BLaER1 (cell line): Measurements from ENCODE around the gene GOLPH3.
"Not testable (repeated sequence)": the region's sequence is repeated elsewhere in the genome, so short reads cannot be mapped to it uniquely, and the experiment has no call there.

Source experiments
- H3K27ac ChIP-seq: shearing (Covaris generic); formaldehyde crosslinking; 2 replicates; pipeline ENCODE4 v1.8.1; 2022
- H3K27me3 ChIP-seq: shearing (Covaris generic); formaldehyde crosslinking; 2 replicates; pipeline ENCODE4 v1.8.1; 2022
- H3K36me3 ChIP-seq: shearing (Covaris generic); formaldehyde crosslinking; 2 replicates; pipeline ENCODE4 v1.8.1; 2022
- H3K4me1 ChIP-seq: shearing (Covaris generic); formaldehyde crosslinking; 2 replicates; pipeline ENCODE4 v1.8.1; 2022
- H3K4me2 ChIP-seq: shearing (Covaris generic); formaldehyde crosslinking; 2 replicates; pipeline ENCODE4 v1.8.1; 2022
- H3K4me3 ChIP-seq: shearing (Covaris generic); formaldehyde crosslinking; 2 replicates; pipeline ENCODE4 v1.8.1; 2022
- H3K9ac ChIP-seq: shearing (Covaris generic); formaldehyde crosslinking; 2 replicates; pipeline ENCODE4 v1.8.1; 2022
- H3K9me3 ChIP-seq: shearing (Covaris generic); formaldehyde crosslinking; 2 replicates; pipeline ENCODE4 v1.8.1; 2022
- H4K20me1 ChIP-seq: shearing (Covaris generic); formaldehyde crosslinking; 2 replicates; pipeline ENCODE4 v1.8.1; 2022
- Cebpa-rat ChIP-seq: shearing (Covaris generic); IDR thresholded peaks from 2 replicates; pipeline ENCODE4 v1.8.1; 2022

GOLPH3 gene

DNA sequence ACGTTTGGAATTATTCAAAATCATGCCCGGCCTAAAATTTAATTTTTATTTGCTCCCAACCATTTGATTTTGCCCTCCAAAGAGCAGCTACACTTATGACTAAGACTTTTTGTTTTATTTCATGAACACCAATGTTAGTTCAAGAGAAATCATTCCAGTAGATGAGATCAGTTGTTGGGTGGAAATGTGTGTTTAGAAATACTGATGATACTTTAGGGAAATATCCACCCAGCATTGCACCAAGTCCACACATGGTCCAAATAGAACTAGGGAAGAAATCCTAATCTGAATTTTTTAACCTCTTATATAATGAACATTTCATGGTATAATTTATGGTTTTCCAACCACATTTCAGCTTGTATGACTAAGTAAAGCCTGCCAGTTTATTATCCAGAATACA, 28.3 kb upstream of the GOLPH3 start:
- Histone ChIP-seq H3K9ac (no peak overlapping the region), H3K9me3 (peaks cover 4% of the 10 kb centered on the region; the same call in 1 of the 2 replicates), H3K4me2 (no peak overlapping the region), H4K20me1 (no peaks in the 10 kb centered on the region), H3K27ac (no peak overlapping the region), H3K27me3 (no peaks in the 10 kb centered on the region), H3K36me3 (no peaks in the 10 kb centered on the region), H3K4me3 (no peak overlapping the region), H3K4me1 (no peaks in the 10 kb centered on the region)
- no peak for TF ChIP-seq Cebpa-rat

DNA sequence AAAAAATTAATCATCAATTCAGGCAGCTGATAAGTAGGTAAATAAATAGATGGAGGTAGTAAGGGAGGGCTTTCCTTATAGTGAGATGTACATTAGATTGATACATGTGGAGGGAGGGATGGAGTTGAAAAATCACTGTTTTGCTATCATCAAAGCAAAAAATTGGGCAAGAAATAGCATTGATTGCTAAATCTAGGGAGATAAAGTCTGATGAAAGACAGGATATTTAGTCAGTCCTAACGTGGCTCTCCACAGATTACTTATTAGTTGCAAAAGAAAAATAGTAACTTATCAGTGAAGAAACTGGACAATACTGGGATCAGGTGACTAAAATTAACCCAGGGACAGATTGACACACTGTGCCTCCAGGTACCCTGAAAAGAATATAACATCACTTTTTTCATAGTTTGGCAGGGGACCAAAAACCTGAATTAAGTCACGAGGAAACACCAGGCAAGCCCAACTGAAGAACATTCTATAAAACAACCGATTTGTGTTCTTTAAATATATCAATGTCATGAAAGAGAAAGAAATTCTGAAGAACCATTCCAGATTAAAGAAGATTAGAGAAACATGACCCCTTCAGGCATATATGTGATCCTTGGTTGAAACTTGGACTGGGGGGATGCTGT, 27.1 kb upstream of the GOLPH3 start:
- no peak overlapping the region for H3K4me2 ChIP-seq
- no peaks in the 10 kb centered on the region for H3K9me3 ChIP-seq
- no peaks in the 10 kb centered on the region for H3K4me1 ChIP-seq
- H3K27ac ChIP-seq: no peak overlapping the region
- no peaks in the 10 kb centered on the region for H4K20me1 ChIP-seq
- no peak for TF ChIP-seq Cebpa-rat
- H3K9ac ChIP-seq: no peak overlapping the region
- no peak overlapping the region for H3K4me3 ChIP-seq
- H3K27me3 ChIP-seq: no peaks in the 10 kb centered on the region
- no peaks in the 10 kb centered on the region for H3K36me3 ChIP-seq

DNA sequence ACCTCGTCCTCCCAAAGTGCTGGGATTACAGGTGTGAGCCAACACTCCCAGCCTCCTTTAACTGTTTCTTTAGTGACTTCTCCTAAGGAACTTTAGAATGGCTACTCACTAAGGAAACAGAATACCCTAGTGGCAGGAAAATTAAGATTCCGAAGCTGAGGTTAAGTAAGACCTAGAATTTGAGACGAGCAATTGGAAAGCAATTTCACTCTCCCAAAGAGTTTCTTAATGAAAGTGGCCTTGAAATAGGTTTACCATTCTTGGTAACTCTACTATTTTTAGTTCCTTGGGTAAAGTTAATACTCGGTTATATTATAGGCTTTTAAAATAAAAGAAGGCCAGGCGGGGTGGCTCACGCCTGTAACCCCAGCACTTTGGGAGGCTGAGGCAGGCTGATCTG, 22.9 kb upstream of the GOLPH3 start:
- H3K27ac ChIP-seq: no peak overlapping the region
- H3K9me3 ChIP-seq: no peaks in the 10 kb centered on the region
- H3K9ac ChIP-seq: no peak overlapping the region
- no peak overlapping the region for H3K4me2 ChIP-seq
- H3K4me1 ChIP-seq: peaks cover 5% of the 10 kb centered on the region; the same call in 1 of the 2 replicates
- no peaks in the 10 kb centered on the region for H4K20me1 ChIP-seq
- no peaks in the 10 kb centered on the region for H3K27me3 ChIP-seq
- H3K36me3 ChIP-seq: no peaks in the 10 kb centered on the region
- H3K4me3 ChIP-seq: no peak overlapping the region
- no peak for TF ChIP-seq Cebpa-rat

DNA sequence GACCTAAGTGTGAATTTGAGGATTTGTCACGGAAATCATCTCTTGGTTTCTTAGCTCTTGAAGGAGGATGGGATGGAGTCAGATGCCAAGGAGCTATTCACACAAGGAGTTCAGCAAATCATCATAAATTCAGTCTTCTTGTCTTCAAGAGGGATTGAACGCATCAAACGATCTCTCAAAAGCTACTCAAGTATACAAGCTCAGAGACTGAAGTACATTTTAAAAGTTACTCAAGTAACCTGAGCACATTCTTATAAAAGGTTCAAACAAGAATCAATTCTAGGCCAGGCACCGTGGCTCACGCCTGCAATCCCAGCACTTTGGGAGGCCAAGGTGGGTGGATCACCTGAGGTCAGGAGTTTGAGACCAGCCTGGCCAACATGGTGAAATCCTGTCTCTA, 21.1 kb upstream of the GOLPH3 start:
- Histone ChIP-seq H3K4me1 (peaks cover 5% of the 10 kb centered on the region; the same call in 1 of the 2 replicates), H3K4me2 (no peak overlapping the region), H3K4me3 (no peak overlapping the region), H4K20me1 (no peaks in the 10 kb centered on the region), H3K36me3 (no peaks in the 10 kb centered on the region), H3K27ac (no peak overlapping the region), H3K27me3 (no peaks in the 10 kb centered on the region), H3K9ac (no peak overlapping the region), H3K9me3 (no peaks in the 10 kb centered on the region)
- TF ChIP-seq Cebpa-rat: no peak

DNA sequence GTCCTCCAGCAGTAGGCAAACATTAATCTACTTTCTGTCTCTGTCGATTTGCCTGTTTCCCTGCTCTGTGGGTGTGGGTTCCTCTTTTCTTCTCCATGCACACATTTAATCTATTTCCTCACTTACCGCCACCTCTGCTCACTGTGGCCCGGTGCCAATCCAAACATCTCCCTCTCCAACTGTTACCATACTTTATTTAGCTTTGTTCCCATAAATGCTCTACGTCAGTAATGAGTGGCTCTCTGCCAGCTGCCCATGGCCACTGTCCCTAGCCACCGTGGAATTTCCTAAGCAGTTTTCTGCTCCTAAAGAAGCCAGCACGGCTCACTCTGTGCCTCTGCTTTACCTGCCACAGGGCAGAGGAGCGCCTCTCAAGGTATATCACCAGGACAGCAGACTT, 19.5 kb upstream of the GOLPH3 start:
- no peak for TF ChIP-seq Cebpa-rat
- Histone ChIP-seq H3K27me3 (no peaks in the 10 kb centered on the region), H4K20me1 (no peaks in the 10 kb centered on the region), H3K27ac (no peak overlapping the region), H3K4me2 (peak overlapping the region; percentile 24; the same call in 1 of the 2 replicates), H3K9me3 (peaks cover 7% of the 10 kb centered on the region; the same call in 1 of the 2 replicates), H3K4me1 (peaks cover 5% of the 10 kb centered on the region; the same call in 1 of the 2 replicates), H3K4me3 (no peak overlapping the region), H3K36me3 (no peaks in the 10 kb centered on the region), H3K9ac (no peak overlapping the region)

DNA sequence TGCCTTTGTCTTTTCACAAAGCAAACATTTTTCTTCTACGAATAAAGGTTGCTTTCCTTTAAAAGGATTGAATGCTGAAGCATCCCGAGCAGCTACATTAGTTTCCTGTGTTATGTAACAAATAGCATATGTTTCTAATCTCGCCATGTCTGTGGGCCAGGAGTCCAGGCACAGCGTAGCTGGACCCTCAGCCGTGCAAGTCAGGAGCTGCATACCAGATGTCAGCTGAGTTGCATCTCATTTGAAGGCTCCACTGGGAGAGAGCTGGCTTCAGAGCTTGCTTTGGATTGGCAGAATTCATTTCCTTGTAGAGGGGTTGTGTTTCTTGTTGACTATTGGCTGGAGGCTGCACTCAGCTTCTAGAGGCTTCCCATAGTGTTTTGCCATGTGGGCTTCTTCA, 16.0 kb upstream of the GOLPH3 start:
- no peak for TF ChIP-seq Cebpa-rat
- no peaks in the 10 kb centered on the region for H3K27me3 ChIP-seq
- peaks cover 5% of the 10 kb centered on the region; the same call in 1 of the 2 replicates for H3K4me1 ChIP-seq
- H3K4me3 ChIP-seq: no peak overlapping the region
- H3K36me3 ChIP-seq: no peaks in the 10 kb centered on the region
- H3K4me2 ChIP-seq: no peak overlapping the region
- no peak overlapping the region for H3K27ac ChIP-seq
- no peak overlapping the region for H3K9ac ChIP-seq
- H4K20me1 ChIP-seq: no peaks in the 10 kb centered on the region
- peaks cover 18% of the 10 kb centered on the region for H3K9me3 ChIP-seq

DNA sequence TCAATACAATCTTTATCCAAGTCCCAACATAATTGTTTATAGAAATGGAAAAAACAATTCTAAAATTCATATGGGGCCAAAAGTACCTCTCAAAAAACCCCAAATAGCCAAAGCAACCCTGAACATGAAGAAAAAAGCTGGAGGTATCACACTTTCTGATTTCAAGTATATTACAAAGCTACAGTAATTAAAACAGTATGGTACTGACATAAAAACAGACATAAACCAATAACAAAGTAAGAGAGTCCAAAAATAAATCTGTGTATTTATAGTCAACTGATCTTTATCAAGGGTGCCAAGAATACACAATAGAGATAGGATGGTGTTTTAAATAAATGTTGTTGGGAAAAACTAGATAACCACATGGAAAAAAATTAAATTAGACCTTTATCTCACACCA, 13.6 kb upstream of the GOLPH3 start:
- Histone ChIP-seq H3K9me3 (peaks cover 23% of the 10 kb centered on the region), H3K27me3 (no peaks in the 10 kb centered on the region), H3K4me2 (no peak overlapping the region), H3K4me3 (no peak overlapping the region), H3K36me3 (no peaks in the 10 kb centered on the region), H3K4me1 (peaks cover 3% of the 10 kb centered on the region), H3K27ac (no peak overlapping the region), H4K20me1 (no peaks in the 10 kb centered on the region), H3K9ac (no peak overlapping the region)
- no peak for TF ChIP-seq Cebpa-rat

DNA sequence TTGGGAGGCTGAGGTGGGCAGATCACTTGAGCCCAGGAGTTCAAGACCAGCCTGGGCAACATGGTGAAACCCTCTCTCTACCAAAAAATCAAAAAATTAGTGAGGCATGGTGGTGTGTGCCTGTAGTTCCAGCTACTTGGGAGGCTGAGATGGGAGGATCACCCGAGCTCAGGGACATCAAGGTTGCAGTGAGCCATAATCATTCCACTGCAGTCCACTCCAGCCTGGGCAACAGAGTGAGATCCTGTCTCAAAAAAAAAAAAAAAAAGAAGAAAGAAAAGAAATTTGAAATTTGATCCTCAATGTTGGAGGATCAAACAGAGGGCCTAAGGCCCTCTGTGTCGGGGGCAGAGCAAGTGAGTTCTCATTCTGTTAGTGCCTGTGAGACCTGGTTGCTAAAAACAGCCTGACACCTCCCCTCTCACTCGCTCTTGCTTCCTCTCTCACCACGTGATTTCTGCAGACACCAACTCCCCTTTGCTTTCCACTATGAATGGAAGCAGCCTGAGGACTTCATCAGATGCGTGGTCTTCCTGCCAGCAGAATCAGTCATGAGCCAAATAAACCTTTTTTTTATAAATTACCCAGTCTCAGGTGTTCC, 8.4 kb upstream of the GOLPH3 start:
- no peak for TF ChIP-seq Cebpa-rat
- Histone ChIP-seq H3K9me3 (peaks cover 16% of the 10 kb centered on the region), H4K20me1 (no peaks in the 10 kb centered on the region), H3K36me3 (no peaks in the 10 kb centered on the region), H3K4me1 (peaks cover 8% of the 10 kb centered on the region), H3K4me2 (peak overlapping the region; percentile 40), H3K4me3 (no peak overlapping the region), H3K27me3 (no peaks in the 10 kb centered on the region), H3K9ac (no peak overlapping the region), H3K27ac (no peak overlapping the region)

DNA sequence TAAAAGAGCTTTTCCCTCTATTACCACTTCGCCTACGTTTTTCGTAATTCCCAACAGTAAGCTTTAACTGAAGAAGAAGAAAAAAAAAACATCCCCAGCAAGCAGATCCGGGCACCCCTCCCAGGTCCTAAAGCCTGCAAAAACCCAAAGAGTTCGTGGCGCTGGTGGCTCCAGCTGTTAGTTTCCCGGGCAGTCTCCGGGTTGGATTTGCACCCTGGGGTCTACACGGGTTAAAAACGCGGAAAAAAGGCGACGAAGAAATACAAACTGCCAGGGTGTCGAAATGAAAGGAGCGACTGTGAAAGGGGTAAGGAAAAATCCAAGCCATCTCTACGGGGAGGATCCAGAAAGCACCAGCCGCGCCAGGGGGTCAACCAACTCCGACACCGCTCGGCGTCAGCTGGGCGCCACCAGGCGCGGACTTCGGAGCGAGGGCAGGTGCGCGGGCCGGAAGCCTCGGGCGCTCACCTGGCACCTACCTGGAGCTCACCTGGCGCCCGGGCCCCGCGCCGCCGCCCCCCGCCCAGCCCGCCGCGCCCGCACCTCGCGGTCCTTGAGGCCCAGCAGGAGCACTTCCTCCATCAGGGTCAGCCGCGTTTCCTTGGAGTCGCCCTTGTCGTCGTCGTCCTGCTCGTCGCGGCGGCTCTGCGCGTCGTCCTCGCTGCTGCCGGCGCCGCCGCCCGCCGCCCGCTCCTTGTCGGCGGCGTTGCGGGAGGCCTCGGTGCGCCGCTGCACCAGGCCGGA, 680 bp downstream of the GOLPH3 start:
- Histone ChIP-seq H3K36me3 (peaks cover 34% of the 10 kb centered on the region), H3K27ac (peak overlapping the region; percentile 100), H3K9ac (peak overlapping the region; percentile 99), H3K4me1 (peaks cover 30% of the 10 kb centered on the region), H3K9me3 (0 out of 2 replicates have a peak, but pooled peaks cover under 1% of the 10 kb centered on the region), H3K4me2 (peak overlapping the region; percentile 81), H3K27me3 (no peaks in the 10 kb centered on the region), H4K20me1 (peaks cover 51% of the 10 kb centered on the region), H3K4me3 (peak overlapping the region; percentile 99)
- no peak for TF ChIP-seq Cebpa-rat

DNA sequence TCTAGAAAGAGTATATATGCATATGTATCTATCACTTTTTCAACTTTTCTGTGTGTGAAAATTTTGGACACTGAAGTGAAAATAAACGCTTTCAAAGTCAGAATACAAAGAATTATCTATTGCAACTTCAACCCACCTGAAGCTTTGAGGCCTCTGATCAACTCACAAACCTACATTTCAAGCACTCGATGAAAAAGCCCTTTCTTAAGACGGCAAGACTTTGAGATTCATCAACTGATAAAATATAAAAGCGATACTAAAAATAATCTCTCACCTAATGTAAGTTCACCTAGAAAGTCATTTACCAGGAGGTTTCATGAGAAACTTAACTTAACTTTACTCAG, 1.2 kb downstream of the GOLPH3 start:
- Histone ChIP-seq H3K4me1 (peaks cover 30% of the 10 kb centered on the region), H3K27me3 (no peaks in the 10 kb centered on the region), H3K9me3 (no peaks in the 10 kb centered on the region), H4K20me1 (peaks cover 56% of the 10 kb centered on the region), H3K4me3 (peak overlapping the region; percentile 99), H3K27ac (peak overlapping the region; percentile 100), H3K4me2 (peak overlapping the region; percentile 81), H3K9ac (peak overlapping the region; percentile 99), H3K36me3 (peaks cover 39% of the 10 kb centered on the region)
- TF ChIP-seq Cebpa-rat: no peak

DNA sequence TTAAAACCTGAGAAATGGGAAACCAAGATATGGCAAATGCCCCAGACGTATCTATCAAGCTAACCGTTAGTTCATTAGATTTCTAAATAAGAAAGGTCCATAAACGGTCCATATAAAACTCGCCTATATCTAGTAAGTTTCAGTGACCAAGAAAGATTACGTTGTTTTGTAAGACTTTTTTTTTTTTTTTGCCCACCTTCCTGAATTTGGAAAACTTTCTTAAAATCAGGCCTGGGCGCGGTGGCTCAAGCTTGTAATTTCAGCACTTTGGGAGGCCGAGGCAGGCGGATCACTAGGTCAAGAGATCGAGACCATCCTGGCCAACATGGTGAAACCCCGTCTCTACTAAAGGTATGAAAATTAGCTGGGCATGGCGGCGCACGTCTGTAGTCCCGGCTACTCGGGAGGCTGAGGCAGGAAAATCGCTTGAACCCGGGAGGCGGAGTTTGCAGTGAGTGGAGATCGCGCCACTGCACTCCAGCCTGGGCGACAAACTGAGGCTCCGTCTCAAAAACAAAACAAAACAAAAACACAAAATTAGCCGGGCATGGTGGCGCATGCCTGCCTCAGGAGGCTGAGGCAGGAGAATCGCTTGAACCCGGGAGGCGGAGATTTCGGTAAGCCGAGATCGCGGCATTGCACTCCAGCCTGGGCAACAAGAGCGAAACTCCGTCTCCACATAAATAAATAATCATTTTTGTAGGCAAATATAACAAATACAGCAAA, 1.8 kb downstream of the GOLPH3 start:
- H3K9me3 ChIP-seq, H3K27me3 ChIP-seq: not testable (repeated sequence)
- peaks cover 62% of the 10 kb centered on the region for H4K20me1 ChIP-seq
- peaks cover 45% of the 10 kb centered on the region for H3K36me3 ChIP-seq
- peak overlapping the region; percentile 81 for H3K4me2 ChIP-seq
- peak overlapping the region; percentile 100 for H3K27ac ChIP-seq
- H3K9ac ChIP-seq: peak overlapping the region; percentile 99
- H3K4me3 ChIP-seq: peak overlapping the region; percentile 99
- H3K4me1 ChIP-seq: peaks cover 30% of the 10 kb centered on the region
